GM12872 (cell line): ENCODE data around the gene GPR68.

Experiments used
- TF ChIP-seq, protein P1 (sequence below): IDR thresholded peaks from 3 replicates; pipeline ENCODE4 v1.5.1; 2011; ENCODE audit warnings: low read depth, mild to moderate bottlenecking, low read length, moderate library complexity; ENCODE audit not compliant: insufficient read depth

The GPR68 gene

GRCh38 chr14:91256661-91257060 is 12.2 kb upstream of the GPR68 start:
- TF ChIP-seq, protein P1, sequence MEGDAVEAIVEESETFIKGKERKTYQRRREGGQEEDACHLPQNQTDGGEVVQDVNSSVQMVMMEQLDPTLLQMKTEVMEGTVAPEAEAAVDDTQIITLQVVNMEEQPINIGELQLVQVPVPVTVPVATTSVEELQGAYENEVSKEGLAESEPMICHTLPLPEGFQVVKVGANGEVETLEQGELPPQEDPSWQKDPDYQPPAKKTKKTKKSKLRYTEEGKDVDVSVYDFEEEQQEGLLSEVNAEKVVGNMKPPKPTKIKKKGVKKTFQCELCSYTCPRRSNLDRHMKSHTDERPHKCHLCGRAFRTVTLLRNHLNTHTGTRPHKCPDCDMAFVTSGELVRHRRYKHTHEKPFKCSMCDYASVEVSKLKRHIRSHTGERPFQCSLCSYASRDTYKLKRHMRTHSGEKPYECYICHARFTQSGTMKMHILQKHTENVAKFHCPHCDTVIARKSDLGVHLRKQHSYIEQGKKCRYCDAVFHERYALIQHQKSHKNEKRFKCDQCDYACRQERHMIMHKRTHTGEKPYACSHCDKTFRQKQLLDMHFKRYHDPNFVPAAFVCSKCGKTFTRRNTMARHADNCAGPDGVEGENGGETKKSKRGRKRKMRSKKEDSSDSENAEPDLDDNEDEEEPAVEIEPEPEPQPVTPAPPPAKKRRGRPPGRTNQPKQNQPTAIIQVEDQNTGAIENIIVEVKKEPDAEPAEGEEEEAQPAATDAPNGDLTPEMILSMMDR: no peak

- TF ChIP-seq, protein P1: no peak
Measured at GRCh38 chr14:91255026-91255695, 10.7 kb upstream of the GPR68 start.

- TF ChIP-seq, protein P1: no peak
Measured at GRCh38 chr14:91254461-91254860, 10.0 kb upstream of the GPR68 start.

DNA sequence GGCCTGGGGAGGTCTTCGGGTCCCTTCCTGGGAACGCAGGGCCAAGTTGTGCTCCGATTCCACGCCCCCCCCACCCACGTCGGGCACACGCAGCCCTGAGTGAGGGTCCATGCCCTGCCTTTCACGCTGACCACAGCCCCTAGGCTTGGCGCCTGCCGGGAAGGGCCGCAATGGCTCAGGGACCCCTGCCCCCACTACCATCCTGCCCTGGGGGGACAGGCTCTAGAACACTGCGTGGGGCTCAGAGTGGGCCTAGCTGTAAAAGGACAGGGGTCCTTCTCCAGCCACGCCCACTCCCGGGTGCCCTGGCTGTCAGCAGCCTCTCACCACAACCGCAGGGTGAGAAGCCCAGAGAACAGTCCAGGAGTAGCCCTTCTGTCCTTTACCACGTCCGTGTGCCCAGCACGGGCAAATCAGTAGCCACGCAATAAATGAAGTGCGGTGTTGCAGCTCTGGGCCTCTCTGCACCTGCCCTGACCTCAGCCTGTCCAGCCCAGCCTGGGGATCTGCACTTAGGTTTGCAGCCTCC is 9.4 kb upstream of the GPR68 start:
- TF ChIP-seq, protein P1: no peak

DNA sequence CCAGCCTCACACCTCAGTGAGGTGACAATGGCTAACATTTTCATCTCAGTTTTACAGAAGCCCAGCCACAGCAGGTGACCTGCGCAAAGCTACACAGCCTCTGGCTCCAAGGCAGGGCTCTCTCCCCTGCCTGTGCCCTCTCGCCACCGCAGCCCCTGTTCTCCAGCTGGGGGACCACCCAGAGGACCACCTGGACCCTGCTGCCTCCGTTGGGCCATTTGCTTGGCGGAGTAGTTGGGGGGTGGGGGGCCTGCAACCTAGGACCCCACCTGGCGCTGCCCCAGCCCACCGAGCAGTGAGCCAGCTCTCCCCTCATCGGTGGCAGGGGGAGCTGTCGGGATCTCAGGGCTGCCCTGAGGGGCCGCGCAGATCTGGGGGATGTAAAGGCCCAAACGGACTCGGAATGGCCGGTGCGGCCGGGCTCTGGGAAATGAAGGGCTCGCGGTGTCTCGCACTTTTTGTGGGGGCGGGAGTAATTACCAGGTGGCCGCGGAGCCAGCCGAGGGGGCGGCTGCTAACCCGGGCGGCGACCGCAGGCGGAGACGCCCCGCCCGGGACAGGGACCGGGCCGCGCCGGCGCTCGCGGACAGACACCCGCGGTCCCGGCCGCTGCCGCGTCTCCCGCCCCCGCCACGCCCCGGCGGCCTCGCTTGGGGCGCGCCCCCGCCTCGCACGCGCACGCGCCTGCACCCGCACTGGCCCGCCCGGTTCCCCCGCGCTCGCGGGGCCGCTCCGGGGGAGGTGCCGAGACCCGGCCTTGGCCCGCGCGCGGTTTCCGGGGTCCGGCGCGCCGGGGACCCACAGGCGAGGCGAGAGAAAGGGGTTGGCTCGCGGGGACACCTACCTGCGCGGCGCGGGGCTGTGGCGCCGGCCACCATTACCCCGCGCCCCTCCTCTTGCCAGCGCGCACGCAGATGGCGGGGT is 8.6 kb upstream of the GPR68 start:
- TF ChIP-seq, protein P1: no peak

DNA sequence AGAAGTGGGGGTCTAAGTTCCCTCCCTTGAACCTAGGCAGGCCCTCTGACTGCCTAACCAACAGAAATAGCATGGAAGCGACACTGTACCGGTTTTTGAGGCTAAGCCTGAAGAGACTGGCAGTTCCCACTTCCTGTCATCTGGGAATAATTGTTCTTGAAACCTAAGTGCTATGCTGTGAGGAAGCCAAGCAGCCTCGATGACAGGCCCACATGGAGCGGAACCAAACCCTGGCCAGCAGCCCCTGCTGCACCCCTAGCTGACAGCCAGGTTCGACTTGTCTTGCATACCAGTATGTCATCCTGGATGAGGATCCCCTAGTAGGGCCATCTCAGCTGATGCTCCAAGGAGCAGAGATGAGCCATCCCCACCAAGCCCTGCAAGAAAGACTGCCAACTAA is 6.4 kb upstream of the GPR68 start:
- TF ChIP-seq, protein P1: no peak

DNA sequence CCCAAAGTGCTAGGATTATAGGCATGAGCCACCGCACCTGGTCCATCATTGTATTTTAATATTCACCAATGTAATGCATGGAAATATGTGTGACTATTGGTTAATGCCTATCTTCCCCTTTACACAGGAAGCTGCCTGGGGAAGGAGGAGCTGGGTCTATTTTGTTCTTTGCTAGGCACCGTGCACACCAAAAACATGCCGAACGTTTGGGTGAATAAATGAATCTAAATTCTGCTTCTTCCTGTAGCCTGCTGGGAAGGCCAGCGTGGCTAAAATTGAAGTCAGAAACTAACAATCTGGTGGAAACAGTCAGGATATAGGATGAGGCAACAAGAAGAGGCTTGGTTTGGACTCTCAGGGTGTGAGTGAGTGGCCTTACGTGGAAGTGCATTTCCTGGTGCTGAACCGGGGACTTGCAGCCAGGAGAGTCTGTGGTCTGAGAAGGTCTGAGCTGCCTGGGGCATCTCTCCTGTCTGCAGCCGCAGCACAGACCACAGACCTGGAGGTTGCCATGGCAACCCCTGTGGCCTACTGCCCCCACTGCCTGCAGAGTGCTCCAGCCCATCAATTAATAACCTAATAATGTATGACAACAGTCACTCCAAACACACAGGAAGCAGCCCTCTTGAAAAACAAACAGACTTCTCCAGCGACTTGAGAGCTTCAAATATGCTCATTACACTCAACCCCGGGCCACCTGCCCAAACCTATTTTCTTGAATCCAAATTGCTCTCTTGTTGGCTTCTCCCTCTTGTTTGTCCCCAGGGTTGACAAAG is 5.5 kb upstream of the GPR68 start:
- TF ChIP-seq, protein P1: peak; percentile 34; the same call in 2 of the 3 replicates
